Left ventricle myocardium inferior (tissue), 1 donor: ENCODE measurements around the gene TBC1D5. TPM values are rescaled to one million over a fixed set of nuclear protein-coding genes. Genes with fewer than 3 reads are reported as not detected.

Experiments used
- DNase-seq: peaks from one replicate; pipeline ENCODE4 v3.0.0-alpha.2; 2020
- H3K27ac ChIP-seq: fragments of 200-600 bp; replicated peaks from 2 replicates; pipeline ENCODE4 v1.8.0; 2021
- H3K27me3 ChIP-seq: fragments of 200-600 bp; 2 replicates; pipeline ENCODE4 v1.8.0; 2021; ENCODE audit warnings: low read depth
- H3K36me3 ChIP-seq: fragments of 200-600 bp; 2 replicates; pipeline ENCODE4 v1.8.0; 2021
- H3K4me1 ChIP-seq: fragments of 200-600 bp; 2 replicates; pipeline ENCODE4 v1.8.0; 2021
- H3K4me3 ChIP-seq: fragments of 200-600 bp; 2 replicates; pipeline ENCODE4 v1.8.0; 2021; ENCODE audit warnings: mild to moderate bottlenecking, moderate library complexity
- H3K9me3 ChIP-seq: fragments of 200-600 bp; replicated peaks from 2 replicates; pipeline ENCODE4 v1.8.0; 2021
- CTCF ChIP-seq: fragments of 200-600 bp; IDR thresholded peaks from 2 replicates; pipeline ENCODE4 v1.8.0; 2021; ENCODE audit warnings: antibody characterized with exemption, mild to moderate bottlenecking, borderline replicate concordance
- intact Hi-C: fragments of 100-400 bp; cut with micrococcal nuclease; formaldehyde crosslinking; loops from one replicate; pipeline ENCODE4 v1.11.0; 2022
- total RNA-seq: library from RNA; stranded (reverse); fragmentation: NEBNext Ultra II Directional; extraction: Animal tissue kit (Norgen Biotek cat#: 25700); gene quantifications from one replicate; pipeline ENCODE4 v1.2.1, GENCODE V29; 2021
- donor health status: DM: no; HTN: yes; CAD: no; lungs with severe emphysema.

Gene TBC1D5
- total RNA-seq, 1 donor from 2014 or later = 26.9 TPM

- peak overlapping the region; percentile 37 for H3K27ac ChIP-seq
- TF ChIP-seq CTCF = no peak
- no peaks in the 10 kb centered on the region for H3K36me3 ChIP-seq
These were observed 567.1 kb downstream of the TBC1D5 start for GRCh38 chr3:17175187-17175807.

GRCh38 chr3:17166369-17166768 lies 576.1 kb downstream of the TBC1D5 start:
- H3K36me3 ChIP-seq = peaks cover 54% of the 10 kb centered on the region
- H3K27ac ChIP-seq = no peak overlapping the region
- H3K27me3 ChIP-seq = no peaks in the 10 kb centered on the region
- no peaks in the 10 kb centered on the region for H3K9me3 ChIP-seq
- intact Hi-C loops = no loop called here
- no peak for DNase-seq
- no peak overlapping the region for H3K4me3 ChIP-seq
- H3K4me1 ChIP-seq = peaks cover 24% of the 10 kb centered on the region
- no peak for TF ChIP-seq CTCF

More at GRCh38 chr3:17175187-17175807, 567.1 kb downstream of the TBC1D5 start:
- no peaks in the 10 kb centered on the region for H3K27me3 ChIP-seq
- no peak for DNase-seq
- no peaks in the 10 kb centered on the region for H3K9me3 ChIP-seq
- no peak overlapping the region for H3K4me3 ChIP-seq
- intact Hi-C loops = no loop called here
- H3K4me1 ChIP-seq = peaks cover 43% of the 10 kb centered on the region

GRCh38 chr3:17162116-17162515 lies 580.3 kb downstream of the TBC1D5 start:
- H3K36me3 ChIP-seq = peaks cover 62% of the 10 kb centered on the region
- intact Hi-C loops = no loop called here
- no peak for TF ChIP-seq CTCF
- peak overlapping the region; percentile 93 for H3K27ac ChIP-seq
- no peaks in the 10 kb centered on the region for H3K9me3 ChIP-seq
- no peaks in the 10 kb centered on the region for H3K27me3 ChIP-seq
- DNase-seq = no peak
- H3K4me3 ChIP-seq = no peak overlapping the region
- H3K4me1 ChIP-seq = peaks cover 58% of the 10 kb centered on the region

GRCh38 chr3:17160597-17160996 lies 581.8 kb downstream of the TBC1D5 start:
- H3K4me1 ChIP-seq = peaks cover 67% of the 10 kb centered on the region
- H3K36me3 ChIP-seq = peaks cover 62% of the 10 kb centered on the region
- H3K9me3 ChIP-seq = no peaks in the 10 kb centered on the region
- intact Hi-C loops = no loop called here
- peak overlapping the region; percentile 93 for H3K27ac ChIP-seq
- H3K27me3 ChIP-seq = no peaks in the 10 kb centered on the region
- H3K4me3 ChIP-seq = no peak overlapping the region
- no peak for TF ChIP-seq CTCF
- DNase-seq = no peak

- intact Hi-C loops = no loop called here
- H3K36me3 ChIP-seq = peaks cover 62% of the 10 kb centered on the region
- H3K27ac ChIP-seq = peak overlapping the region; percentile 93
These were observed 583.3 kb downstream of the TBC1D5 start for GRCh38 chr3:17158941-17159682.

More at GRCh38 chr3:17158941-17159682, 583.3 kb downstream of the TBC1D5 start:
- DNase-seq = peak; percentile 56
- Histone ChIP-seq H3K9me3 (peaks cover 7% of the 10 kb centered on the region), H3K4me1 (peaks cover 67% of the 10 kb centered on the region), H3K27me3 (no peaks in the 10 kb centered on the region), H3K4me3 (peak overlapping the region; percentile 32)
- no peak for TF ChIP-seq CTCF
